Measurements from ENCODE around the gene MLN.

Gene MLN

DNA sequence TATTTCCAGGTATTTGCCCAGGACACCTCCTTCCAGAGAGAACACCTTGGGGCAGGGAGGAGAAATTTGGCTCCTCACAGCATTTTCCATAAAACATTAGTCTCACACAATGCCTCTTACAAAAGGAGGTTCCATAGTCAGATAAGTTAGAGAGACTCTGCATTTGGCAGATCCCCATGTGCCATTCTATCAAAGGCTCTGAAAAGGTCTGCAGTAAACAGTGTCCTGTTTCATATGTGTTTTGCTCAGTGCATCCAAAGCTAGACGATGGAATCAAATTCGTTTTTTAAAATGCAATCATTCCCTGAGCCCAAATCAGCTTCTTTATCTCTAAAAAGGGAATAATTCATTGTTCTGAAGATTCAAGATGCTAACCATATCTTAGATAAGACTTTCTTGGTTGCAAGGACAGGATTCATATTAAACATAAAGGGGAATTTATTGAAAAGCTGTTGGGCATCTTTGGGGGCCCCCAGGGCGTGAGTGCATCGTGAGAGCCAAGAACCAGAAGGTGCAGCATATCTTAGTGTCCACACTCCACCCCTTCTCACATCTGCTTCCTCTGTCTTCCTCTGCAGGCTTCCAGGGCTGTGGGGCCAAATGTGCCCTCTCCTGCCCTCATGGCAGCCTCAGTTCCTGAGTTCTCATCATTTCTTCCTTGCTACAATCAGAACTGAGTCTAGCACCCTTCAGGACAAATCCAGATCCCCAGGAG lies 41.4 kb upstream of the MLN start:
- Histone ChIP-seq H3K27ac (ENCODE audit: low read length) (no peak overlapping the region), H3K9ac (ENCODE audit: low read length in 2 of 2) (no peak overlapping the region), H3K4me3 (ENCODE audit: low read length in 2 of 2) (no peak overlapping the region)

DNA sequence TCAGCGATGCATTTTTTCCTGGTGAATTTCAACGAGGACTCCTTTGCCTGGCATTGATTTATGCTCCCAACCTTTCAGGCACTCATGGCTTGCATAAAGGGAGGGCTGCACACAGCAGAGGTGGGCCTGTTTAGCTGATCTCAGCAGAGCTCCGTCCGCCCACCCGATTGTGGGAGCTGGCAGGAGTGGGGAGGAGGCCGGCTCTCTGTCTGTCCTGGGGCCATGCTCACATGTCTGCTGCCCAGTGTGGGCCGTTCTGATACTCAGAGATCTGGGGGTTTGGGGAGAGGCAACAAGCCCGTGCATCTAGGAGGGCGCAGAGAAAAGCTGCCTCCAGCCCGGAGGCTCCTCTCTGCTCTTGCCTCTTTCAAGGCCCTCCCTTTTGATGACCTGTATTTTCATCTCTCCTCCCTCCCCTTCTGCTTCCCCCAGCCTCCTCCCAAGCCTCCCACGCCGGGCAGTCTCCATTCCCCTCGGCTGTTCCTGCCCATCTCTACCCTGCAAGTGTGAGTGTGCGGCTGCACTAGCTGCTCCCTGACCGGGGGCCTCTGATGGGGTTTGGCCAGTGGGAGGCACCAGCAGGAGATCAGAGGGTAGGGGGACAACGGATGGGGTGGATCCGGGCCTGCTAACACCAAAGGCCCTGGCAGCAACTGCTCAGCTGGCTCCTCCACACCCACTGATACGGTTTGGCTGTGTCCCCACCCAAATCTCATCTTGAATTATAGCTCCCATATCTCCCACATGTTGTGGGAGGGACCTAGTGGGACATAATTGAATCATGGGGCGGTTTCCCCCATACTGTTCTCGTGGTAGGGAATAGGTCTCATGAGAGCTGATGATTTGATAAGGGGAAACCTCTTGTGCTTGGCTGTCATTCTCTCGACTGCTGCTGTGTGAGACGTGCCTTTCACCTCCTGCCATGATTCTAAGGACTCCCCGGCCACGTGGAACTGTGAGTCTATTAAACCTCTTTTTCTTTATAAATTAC lies 39.6 kb upstream of the MLN start:
- H3K4me1 ChIP-seq (ENCODE audit: control insufficient read depth, insufficient read depth, low read length): peaks cover 5% of the 10 kb centered on the region
- H3K27ac ChIP-seq (ENCODE audit: low read length): no peak overlapping the region
- no peaks in the 10 kb centered on the region for H3K36me3 ChIP-seq (ENCODE audit: control insufficient read depth in 2 of 2, insufficient read depth in 2 of 2, low read length in 2 of 2)
- H3K27me3 ChIP-seq (ENCODE audit: control insufficient read depth in 1 of 2, insufficient read depth in 2 of 2, low read length in 2 of 2): no peaks in the 10 kb centered on the region
- no peak overlapping the region for H3K4me3 ChIP-seq (ENCODE audit: low read length in 2 of 2)
- no peaks in the 10 kb centered on the region for H3K9me3 ChIP-seq (ENCODE audit: control insufficient read depth in 2 of 2, low read length in 2 of 2)
- H3K9ac ChIP-seq (ENCODE audit: low read length in 2 of 2): no peak overlapping the region

More for the DNA sequence above, 41.4 kb upstream of the MLN start:
- H3K4me1 ChIP-seq (ENCODE audit: control insufficient read depth, insufficient read depth, low read length): peaks cover under 1% of the 10 kb centered on the region
- H3K27me3 ChIP-seq (ENCODE audit: control insufficient read depth in 1 of 2, insufficient read depth in 2 of 2, low read length in 2 of 2): no peaks in the 10 kb centered on the region
- no peaks in the 10 kb centered on the region for H3K9me3 ChIP-seq (ENCODE audit: control insufficient read depth in 2 of 2, low read length in 2 of 2)
- H3K36me3 ChIP-seq (ENCODE audit: control insufficient read depth in 2 of 2, insufficient read depth in 2 of 2, low read length in 2 of 2): no peaks in the 10 kb centered on the region

DNA sequence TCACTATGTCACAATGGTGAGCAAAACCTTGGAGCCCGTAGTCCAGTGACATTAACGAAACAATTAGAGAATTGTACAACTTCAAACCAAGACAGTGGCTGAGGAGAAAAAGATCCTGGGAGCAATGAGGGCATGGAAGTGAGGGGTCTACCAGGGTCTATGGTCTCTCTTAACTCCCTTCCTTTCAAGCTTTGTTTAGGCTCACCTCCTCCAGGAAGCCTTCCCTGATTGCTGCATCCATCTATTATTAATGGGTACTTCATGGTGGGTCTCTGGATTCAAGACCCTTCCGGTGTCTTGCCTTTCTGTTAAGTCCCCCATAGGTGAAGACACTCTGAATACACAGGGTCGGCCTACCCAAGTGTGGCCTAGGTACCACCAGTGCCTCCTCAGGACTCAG lies 38.1 kb upstream of the MLN start:
- H3K27ac ChIP-seq (ENCODE audit: low read length): no peak overlapping the region
- H3K9me3 ChIP-seq (ENCODE audit: control insufficient read depth in 2 of 2, low read length in 2 of 2): peaks cover 0 to 4% of the 10 kb centered on the region in 2 donors
- H3K27me3 ChIP-seq (ENCODE audit: control insufficient read depth in 1 of 2, insufficient read depth in 2 of 2, low read length in 2 of 2): no peaks in the 10 kb centered on the region
- H3K9ac ChIP-seq (ENCODE audit: low read length in 2 of 2): no peak overlapping the region
- H3K36me3 ChIP-seq (ENCODE audit: control insufficient read depth in 2 of 2, insufficient read depth in 2 of 2, low read length in 2 of 2): no peaks in the 10 kb centered on the region
- peaks cover 9% of the 10 kb centered on the region for H3K4me1 ChIP-seq (ENCODE audit: control insufficient read depth, insufficient read depth, low read length)
- H3K4me3 ChIP-seq (ENCODE audit: low read length in 2 of 2): no peak overlapping the region

DNA sequence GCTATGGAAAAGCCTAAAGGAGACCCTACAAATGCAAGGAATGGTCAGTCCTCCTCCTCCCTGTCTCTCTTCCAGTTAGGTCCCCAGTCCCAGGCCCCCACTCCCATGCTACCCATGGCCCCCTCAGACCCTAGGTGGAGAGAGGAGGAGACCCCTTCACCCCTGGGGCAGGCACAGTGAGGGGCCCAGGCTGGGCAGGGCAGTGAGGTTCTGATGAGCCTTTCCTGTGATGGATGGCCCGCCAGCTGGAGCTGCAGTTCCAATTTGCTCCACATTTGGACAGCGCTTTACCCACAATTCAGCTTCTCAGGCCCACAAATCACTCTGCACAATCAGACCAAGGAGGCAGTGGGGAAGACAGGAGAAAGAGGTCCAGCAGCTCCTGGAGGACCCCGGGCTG lies 37.3 kb upstream of the MLN start:
- no peak overlapping the region for H3K27ac ChIP-seq (ENCODE audit: low read length)
- no peaks in the 10 kb centered on the region for H3K27me3 ChIP-seq (ENCODE audit: control insufficient read depth in 1 of 2, insufficient read depth in 2 of 2, low read length in 2 of 2)
- no peaks in the 10 kb centered on the region for H3K36me3 ChIP-seq (ENCODE audit: control insufficient read depth in 2 of 2, insufficient read depth in 2 of 2, low read length in 2 of 2)
- peaks cover 0 to 5% of the 10 kb centered on the region in 2 donors for H3K9me3 ChIP-seq (ENCODE audit: control insufficient read depth in 2 of 2, low read length in 2 of 2)
- peaks cover 9% of the 10 kb centered on the region for H3K4me1 ChIP-seq (ENCODE audit: control insufficient read depth, insufficient read depth, low read length)
- no peak overlapping the region for H3K9ac ChIP-seq (ENCODE audit: low read length in 2 of 2)
- H3K4me3 ChIP-seq (ENCODE audit: low read length in 2 of 2): no peak overlapping the region

DNA sequence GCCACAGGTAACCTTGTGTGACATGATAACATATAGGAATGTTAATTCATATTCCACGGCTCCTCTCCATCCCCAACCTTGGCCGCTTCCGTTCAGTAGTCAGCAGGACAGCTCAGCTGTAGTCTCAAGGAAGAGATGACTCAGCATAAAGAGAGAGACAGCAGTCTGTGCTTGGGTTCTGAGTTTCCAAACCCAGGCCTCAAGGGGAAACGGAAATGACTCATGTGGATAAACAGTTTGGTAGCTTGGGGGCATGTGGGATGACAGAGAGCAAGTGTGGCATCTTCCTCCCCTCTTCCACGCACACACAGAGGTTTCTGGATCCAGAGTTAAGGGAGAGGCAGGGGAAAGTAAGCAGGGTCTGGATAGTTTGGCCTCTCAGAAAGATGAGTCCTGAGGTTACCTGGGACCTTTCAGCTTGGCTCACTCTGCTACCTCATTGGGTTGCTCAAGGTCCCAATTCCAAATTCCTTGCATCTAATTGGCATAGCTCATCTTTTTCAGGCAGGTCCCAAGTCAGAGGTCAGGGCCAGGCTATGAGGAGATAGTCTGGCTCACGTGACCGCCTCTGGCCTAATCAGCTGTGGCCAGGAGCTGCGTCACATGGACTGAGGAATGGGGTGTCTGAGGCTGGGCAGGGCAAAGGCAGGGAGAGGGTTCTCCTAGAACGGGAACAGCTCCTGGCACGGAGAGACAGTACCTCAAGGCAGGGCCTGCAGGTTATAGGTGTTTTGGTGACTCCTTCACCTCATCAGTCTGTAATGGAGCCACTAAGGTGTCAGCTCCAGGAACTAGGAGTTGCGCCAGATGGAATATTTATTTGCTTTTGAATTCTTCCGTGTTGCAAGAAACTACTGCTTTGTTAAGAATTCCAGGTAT lies 36.5 kb upstream of the MLN start:
- H3K9ac ChIP-seq (ENCODE audit: low read length in 2 of 2): no peak overlapping the region
- H3K9me3 ChIP-seq (ENCODE audit: control insufficient read depth in 2 of 2, low read length in 2 of 2): peaks cover 0 to 5% of the 10 kb centered on the region in 2 donors
- H3K27ac ChIP-seq (ENCODE audit: low read length): no peak overlapping the region
- no peak overlapping the region for H3K4me3 ChIP-seq (ENCODE audit: low read length in 2 of 2)
- H3K4me1 ChIP-seq (ENCODE audit: control insufficient read depth, insufficient read depth, low read length): peaks cover 9% of the 10 kb centered on the region
- H3K36me3 ChIP-seq (ENCODE audit: control insufficient read depth in 2 of 2, insufficient read depth in 2 of 2, low read length in 2 of 2): no peaks in the 10 kb centered on the region
- no peaks in the 10 kb centered on the region for H3K27me3 ChIP-seq (ENCODE audit: control insufficient read depth in 1 of 2, insufficient read depth in 2 of 2, low read length in 2 of 2)

DNA sequence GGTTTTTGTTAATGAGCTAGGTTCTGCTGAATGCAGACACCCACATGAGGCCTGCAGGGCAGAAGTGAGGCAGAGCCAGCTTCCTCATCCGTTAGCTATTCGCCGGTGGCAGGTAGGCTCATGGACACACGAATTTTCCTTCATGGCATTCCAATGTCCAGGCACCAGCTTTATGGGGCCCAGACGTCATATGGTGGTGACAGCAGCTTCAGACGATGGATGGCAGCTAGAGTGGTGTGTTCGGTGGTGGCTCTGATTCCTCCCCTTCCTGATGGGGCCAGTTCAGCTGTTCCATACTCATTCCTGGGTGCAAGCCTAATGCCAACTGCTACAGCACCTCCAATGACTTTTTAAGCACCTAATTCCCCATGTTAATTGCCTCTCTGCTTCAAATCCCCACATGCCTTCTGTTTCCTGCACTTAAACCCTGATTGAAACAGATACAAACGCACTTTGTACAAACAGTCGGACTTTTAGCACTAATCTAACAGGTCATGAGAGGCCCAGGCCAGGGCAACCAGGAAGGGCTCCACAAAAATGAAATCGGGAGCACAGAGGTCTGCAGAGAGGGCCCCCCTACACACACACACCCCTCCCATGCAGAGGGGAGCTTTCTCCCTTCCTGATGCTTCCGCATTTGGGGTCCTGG lies 35.7 kb upstream of the MLN start:
- Histone ChIP-seq H3K36me3 (ENCODE audit: control insufficient read depth in 2 of 2, insufficient read depth in 2 of 2, low read length in 2 of 2) (no peaks in the 10 kb centered on the region), H3K27ac (ENCODE audit: low read length) (no peak overlapping the region), H3K4me3 (ENCODE audit: low read length in 2 of 2) (no peak overlapping the region)

DNA sequence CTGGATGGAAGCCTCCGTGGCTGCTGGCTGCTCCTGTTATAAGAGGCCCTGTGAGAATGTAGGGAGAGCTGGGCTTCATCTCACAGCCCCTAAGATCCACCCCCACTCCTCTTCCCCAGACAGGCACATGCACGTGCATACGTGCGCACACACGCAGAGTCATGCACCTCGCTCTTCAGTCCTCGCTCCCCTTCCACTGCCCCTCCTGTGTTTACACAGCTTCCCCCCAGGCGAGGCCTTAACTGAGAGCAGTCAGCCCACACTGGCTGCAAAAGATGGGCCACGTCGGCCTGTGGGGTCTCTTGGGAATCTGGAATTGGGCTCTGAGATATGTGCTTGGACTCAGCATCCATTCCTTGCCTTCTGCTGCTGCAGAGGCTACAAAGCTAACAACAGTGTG lies 35.2 kb upstream of the MLN start:
- H3K27me3 ChIP-seq (ENCODE audit: control insufficient read depth in 1 of 2, insufficient read depth in 2 of 2, low read length in 2 of 2): no peaks in the 10 kb centered on the region
- no peaks in the 10 kb centered on the region for H3K36me3 ChIP-seq (ENCODE audit: control insufficient read depth in 2 of 2, insufficient read depth in 2 of 2, low read length in 2 of 2)
- no peak overlapping the region for H3K27ac ChIP-seq (ENCODE audit: low read length)
- H3K9ac ChIP-seq (ENCODE audit: low read length in 2 of 2): no peak overlapping the region
- H3K4me3 ChIP-seq (ENCODE audit: low read length in 2 of 2): no peak overlapping the region
- H3K9me3 ChIP-seq (ENCODE audit: control insufficient read depth in 2 of 2, low read length in 2 of 2): peaks cover 0 to 5% of the 10 kb centered on the region in 2 donors
- peaks cover 9% of the 10 kb centered on the region for H3K4me1 ChIP-seq (ENCODE audit: control insufficient read depth, insufficient read depth, low read length)

More for the DNA sequence above, 35.7 kb upstream of the MLN start:
- no peaks in the 10 kb centered on the region for H3K27me3 ChIP-seq (ENCODE audit: control insufficient read depth in 1 of 2, insufficient read depth in 2 of 2, low read length in 2 of 2)
- peaks cover 0 to 5% of the 10 kb centered on the region in 2 donors for H3K9me3 ChIP-seq (ENCODE audit: control insufficient read depth in 2 of 2, low read length in 2 of 2)
- peaks cover 9% of the 10 kb centered on the region for H3K4me1 ChIP-seq (ENCODE audit: control insufficient read depth, insufficient read depth, low read length)
- H3K9ac ChIP-seq (ENCODE audit: low read length in 2 of 2): no peak overlapping the region

DNA sequence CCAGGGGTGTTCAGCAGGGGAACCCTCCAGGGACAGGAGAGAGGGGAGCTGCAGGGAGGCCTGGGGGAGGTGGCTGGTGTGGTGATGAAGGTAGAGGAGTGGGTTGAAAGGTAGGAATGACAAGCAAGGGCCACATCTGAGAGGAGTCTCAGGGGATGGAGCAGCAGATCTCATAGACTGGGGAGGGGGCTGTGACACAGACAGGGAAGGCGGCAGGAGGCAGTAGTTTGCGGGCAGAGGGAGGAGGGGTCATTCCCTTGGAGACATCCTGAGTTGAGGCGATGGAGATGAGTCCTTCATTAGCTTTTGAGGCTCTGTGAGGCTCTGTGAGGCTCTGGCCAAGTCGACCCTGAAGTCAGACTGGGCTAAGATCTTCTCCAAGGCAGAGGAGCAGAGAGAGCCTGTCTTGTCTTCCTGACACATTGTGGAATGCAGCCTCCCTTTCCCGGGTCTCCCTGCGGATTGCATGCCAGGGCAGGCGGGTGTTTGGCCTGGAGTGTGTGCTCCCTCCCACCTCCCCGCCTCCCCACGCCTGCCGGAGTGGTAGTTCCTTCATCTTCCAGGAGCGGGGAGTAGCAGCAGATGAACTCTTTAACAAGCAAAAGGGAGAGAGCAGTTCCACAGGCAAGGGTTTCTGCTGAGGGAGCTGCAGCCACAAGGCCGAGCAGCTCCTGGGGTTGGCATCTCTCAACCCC lies 34.3 kb upstream of the MLN start:
- Histone ChIP-seq H3K27ac (ENCODE audit: low read length) (no peak overlapping the region), H3K9me3 (ENCODE audit: control insufficient read depth in 2 of 2, low read length in 2 of 2) (peaks cover 0 to 5% of the 10 kb centered on the region in 2 donors), H3K36me3 (ENCODE audit: control insufficient read depth in 2 of 2, insufficient read depth in 2 of 2, low read length in 2 of 2) (no peaks in the 10 kb centered on the region), H3K27me3 (ENCODE audit: control insufficient read depth in 1 of 2, insufficient read depth in 2 of 2, low read length in 2 of 2) (no peaks in the 10 kb centered on the region), H3K4me1 (ENCODE audit: control insufficient read depth, insufficient read depth, low read length) (peaks cover 9% of the 10 kb centered on the region), H3K9ac (ENCODE audit: low read length in 2 of 2) (no peak overlapping the region), H3K4me3 (ENCODE audit: low read length in 2 of 2) (no peak overlapping the region)

DNA sequence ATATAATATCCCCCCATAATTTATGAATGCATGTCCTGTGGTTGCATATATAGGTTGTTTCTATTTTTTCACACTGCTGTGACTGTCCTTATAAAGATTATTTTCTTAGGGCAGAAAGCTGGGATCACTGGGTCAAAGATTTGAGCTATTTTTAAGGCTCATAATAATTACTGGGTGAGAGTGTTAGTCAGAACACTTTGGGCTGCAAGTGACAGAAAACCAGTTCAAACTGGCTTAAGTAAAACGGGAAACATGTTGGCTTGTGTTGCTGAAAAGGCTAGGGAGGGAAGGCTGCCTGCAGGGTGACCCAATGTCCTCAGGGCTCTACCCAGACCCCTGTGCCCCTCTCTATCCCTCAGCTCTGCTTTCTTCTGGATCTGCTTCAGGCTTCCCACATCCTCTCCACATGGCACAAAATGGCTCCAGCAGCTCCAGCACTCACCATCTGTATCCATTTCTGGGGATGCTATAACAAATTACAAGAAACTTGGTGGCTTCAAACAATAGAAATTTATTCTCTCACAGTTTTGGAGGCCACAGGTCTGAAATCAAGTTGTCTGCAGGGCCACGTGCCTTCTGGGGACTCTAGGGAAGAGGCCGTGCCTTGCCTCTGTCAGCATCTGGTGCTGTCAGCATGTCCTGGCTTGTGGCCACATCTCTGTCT lies 33.1 kb upstream of the MLN start:
- Histone ChIP-seq H3K36me3 (ENCODE audit: control insufficient read depth in 2 of 2, insufficient read depth in 2 of 2, low read length in 2 of 2) (no peaks in the 10 kb centered on the region), H3K27me3 (ENCODE audit: control insufficient read depth in 1 of 2, insufficient read depth in 2 of 2, low read length in 2 of 2) (no peaks in the 10 kb centered on the region), H3K4me3 (ENCODE audit: low read length in 2 of 2) (no peak overlapping the region), H3K27ac (ENCODE audit: low read length) (no peak overlapping the region), H3K9me3 (ENCODE audit: control insufficient read depth in 2 of 2, low read length in 2 of 2) (peaks cover 0 to 5% of the 10 kb centered on the region in 2 donors), H3K9ac (ENCODE audit: low read length in 2 of 2) (no peak overlapping the region), H3K4me1 (ENCODE audit: control insufficient read depth, insufficient read depth, low read length) (peaks cover 9% of the 10 kb centered on the region)
